HepG2 (cell line): ENCODE results near the gene PDE4C. TPM values are rescaled to one million over a fixed set of nuclear protein-coding genes. Genes with fewer than 3 reads are reported as not detected.
A peak's percentile ranks its signal among the peaks of the same experiment; 100 is the strongest.

ENCODE experiments used
- ATAC-seq: fragments of 200-7000 bp; cut with Tn5 transposase; 3 replicates; pipeline ENCODE4 v1.9.1; 2020; ENCODE audit warnings: mild to moderate bottlenecking, moderate library complexity
- BruUV-seq: library from RNA; stranded (reverse); fragments of 400-500 nt; replicated peaks from 2 replicates; lab custom pipeline; 2021; lab: Mats Ljungman, UMichigan
- CTCF ChIA-PET: fragments of 300-600 bp; formaldehyde crosslinking; extraction: SDS; loops from one replicate; lab custom pipeline; 2021; ENCODE audit warnings: low total read pairs, inconsistent platforms, low intra/inter-chr PET ratio; lab: Yijun Ruan, JAX
- POLR2A ChIA-PET: fragments of 350-600 bp; sonication (Branson Sonifier 250); formaldehyde crosslinking; loops from one replicate; lab custom pipeline; 2020; ENCODE audit warnings: antibody characterized with exemption, inconsistent platforms; lab: Yijun Ruan, JAX
- DNase-seq: peaks from one replicate; pipeline ENCODE4 v3.0.0-alpha.2; 2015; ENCODE audit warnings: low spot score
- FAIRE-seq: peaks from 3 replicates; lab custom pipeline; 2011; peaks lifted over from hg19 to GRCh38; lab: Jason Lieb, UNC
- H2AFZ ChIP-seq: one replicate; pipeline ENCODE4 v1.6.1; 2011; ENCODE audit warnings: low read length, inconsistent platforms
- H3K27ac ChIP-seq: fragments of 300-600 bp; 3 replicates; pipeline ENCODE4 v1.8.0; 2011; ENCODE audit warnings: mixed run types, mild to moderate bottlenecking, mixed read lengths, low read length, inconsistent platforms; ENCODE audit not compliant: insufficient read depth; ENCODE audit errors: extremely low read length
- H3K27me3 ChIP-seq, 2 experiments: fragments of 200-600 bp in 1 of 2; 2 replicates in 1 of 2; 3 replicates in 1 of 2; pipeline versions ENCODE4 v1.6.0 to v1.8.0; 2011; ENCODE audit warnings: low read length in 2 of 2, mild to moderate bottlenecking in 2 of 2, moderate library complexity in 2 of 2, inconsistent platforms in 1 of 2; ENCODE audit not compliant: insufficient read depth in 2 of 2, control insufficient read depth in 1 of 2
- H3K36me3 ChIP-seq, 2 experiments: fragments of 200-600 bp in 1 of 2; replicated peaks in 1 of 2; 2 replicates in 1 of 2; 3 replicates in 1 of 2; pipeline versions ENCODE4 v1.5.1 to v1.8.0; 2011; ENCODE audit warnings: low read length in 2 of 2, inconsistent platforms in 1 of 2; ENCODE audit not compliant: insufficient read depth in 2 of 2, control insufficient read depth in 1 of 2
- H3K4me1 ChIP-seq: 2 replicates; pipeline ENCODE4 v1.5.1; 2012; ENCODE audit warnings: low read length, inconsistent platforms; ENCODE audit not compliant: insufficient read depth
- H3K4me2 ChIP-seq: 2 replicates; pipeline ENCODE4 v1.6.0; 2011; ENCODE audit warnings: low read depth, low read length, inconsistent platforms
- H3K4me3 ChIP-seq, 3 experiments: fragments of 200-600 bp in 1 of 3; sonication (generic), shearing (Covaris generic) in 1 of 3; replicated peaks in 1 of 3; 2 replicates each; pipeline ENCODE4 v1.5.1; 2011 to 2016; ENCODE audit warnings: low read length in 3 of 3, inconsistent platforms in 2 of 3, low read depth in 2 of 3, mild to moderate bottlenecking in 2 of 3, control low read depth in 1 of 3, mixed read lengths in 1 of 3; ENCODE audit not compliant: insufficient read depth in 1 of 3
- H3K79me2 ChIP-seq: one replicate; pipeline ENCODE4 v1.6.1; 2011; ENCODE audit warnings: low read length, inconsistent platforms; ENCODE audit not compliant: insufficient read depth
- H3K9ac ChIP-seq: 2 replicates; pipeline ENCODE4 v1.6.0; 2011; ENCODE audit warnings: mild to moderate bottlenecking, low read depth, low read length, inconsistent platforms; ENCODE audit not compliant: insufficient read depth
- H3K9me3 ChIP-seq: 2 replicates; pipeline ENCODE4 v1.5.1; 2012; ENCODE audit warnings: mild to moderate bottlenecking, low read length
- H4K20me1 ChIP-seq: 2 replicates; pipeline ENCODE4 v1.6.0; 2011; ENCODE audit warnings: inconsistent platforms, mild to moderate bottlenecking, low read length, moderate library complexity; ENCODE audit not compliant: insufficient read depth
- AFF4 ChIP-seq: sonication (generic); formaldehyde crosslinking; IDR thresholded peaks from 2 replicates; pipeline ENCODE4 v1.4.0; 2020; ENCODE audit warnings: missing genetic modification reagents
- AGO2 ChIP-seq: fragments of 200-400 bp; formaldehyde crosslinking; optimal IDR thresholded peaks from 2 replicates; pipeline ENCODE3; 2017; ENCODE audit warnings: mild to moderate bottlenecking, low read depth, low read length, moderate library complexity
- CHD4 ChIP-seq: fragments of 200-600 bp; sonication (generic); IDR thresholded peaks from 2 replicates; pipeline ENCODE4 v1.7.0; 2017; ENCODE audit warnings: mild to moderate bottlenecking, low read length, borderline replicate concordance
- E2F1 ChIP-seq: sonication (generic); formaldehyde crosslinking; IDR thresholded peaks from 2 replicates; pipeline ENCODE4 v1.5.0; 2020; ENCODE audit warnings: missing genetic modification reagents
- FOSL2 ChIP-seq: sonication (generic); formaldehyde crosslinking; IDR thresholded peaks from 2 replicates; pipeline ENCODE4 v1.4.0; 2020; ENCODE audit warnings: missing genetic modification reagents
- FOXP1 ChIP-seq, 2 experiments: fragments of 450-650 bp in 1 of 2; IDR thresholded peaks; 2 replicates each; pipeline ENCODE4 v1.6.1; 2017 to 2018; ENCODE audit warnings: antibody characterized with exemption in 1 of 2
- GABPA ChIP-seq, 2 experiments: IDR thresholded peaks; 2 replicates each; pipeline ENCODE4 v1.6.1; 2011 to 2016; ENCODE audit warnings: low read depth in 2 of 2, low read length in 1 of 2, missing biosample characterization in 1 of 2, missing genetic modification characterization in 1 of 2
- HMGXB4 ChIP-seq, 2 experiments: sonication (generic) in 1 of 2; formaldehyde crosslinking in 1 of 2; IDR thresholded peaks; 2 replicates each; pipeline versions ENCODE4 v1.4.0 to v1.6.1; 2018 to 2020; ENCODE audit warnings: missing genetic modification reagents in 2 of 2, borderline replicate concordance in 1 of 2, low read depth in 1 of 2, mild to moderate bottlenecking in 1 of 2, missing biosample characterization in 1 of 2
- IRF1 ChIP-seq: sonication (generic); formaldehyde crosslinking; IDR thresholded peaks from 2 replicates; pipeline ENCODE4 v1.4.0; 2020; ENCODE audit warnings: low read depth, mild to moderate bottlenecking, missing genetic modification reagents
- KMT2B ChIP-seq: IDR thresholded peaks from 2 replicates; pipeline ENCODE4 v1.6.1; 2016; ENCODE audit warnings: missing genetic modification reagents, missing compliant biosample characterization
- RAD21 ChIP-seq: fragments of 450-650 bp; formaldehyde crosslinking; IDR thresholded peaks from 2 replicates; pipeline ENCODE4 v1.5.0; 2020; ENCODE audit warnings: mild to moderate bottlenecking
- SKI ChIP-seq: fragments of 450-650 bp; IDR thresholded peaks from one replicate; pipeline ENCODE4 v1.6.1; 2018; ENCODE audit warnings: mild to moderate bottlenecking; ENCODE audit not compliant: partially characterized antibody
- TOE1 ChIP-seq: sonication (generic); formaldehyde crosslinking; IDR thresholded peaks from 2 replicates; pipeline ENCODE4 v1.4.0; 2020; ENCODE audit warnings: mild to moderate bottlenecking, missing genetic modification reagents
- ZNF367 ChIP-seq: sonication (generic); formaldehyde crosslinking; IDR thresholded peaks from 2 replicates; pipeline ENCODE4 v1.4.0; 2020; ENCODE audit warnings: missing genetic modification reagents, borderline replicate concordance
- ZNF558 ChIP-seq: sonication (generic); formaldehyde crosslinking; IDR thresholded peaks from 2 replicates; pipeline ENCODE4 v1.9.0; 2022; ENCODE audit warnings: mild to moderate bottlenecking, missing genetic modification reagents, borderline replicate concordance
- WGBS: methylation state at CpG from one replicate; pipeline ENCODE4 v1.1.6; 2017; ENCODE audit warnings: low lambda C conversion rate; 5-methylcytosine and 5-hydroxymethylcytosine counted together
- in situ Hi-C: cut with HindIII; loops from 2 replicates; pipeline ENCODE4 v1.10.0; 2017; ENCODE audit warnings: low pct_unique_long_range_greater_than_20kb; ENCODE audit not compliant: extremely low pct_ligation_motif_present
- intact Hi-C: fragments of 100-400 bp; cut with micrococcal nuclease; formaldehyde crosslinking; loops from one replicate; pipeline ENCODE4 v1.10.0; 2022; ENCODE audit not compliant: unreplicated experiment
- polyA plus RNA-seq, 8 experiments: library from polyadenylated mRNA; depleted of rRNA in 3 of 8; stranded (reverse) in 7 of 8; unstranded in 1 of 8; fragments of >200 nt; fragmentation: Illumina TruSeq in 4 of 8; extraction: Trizol in 4 of 8; gene quantifications; 2 replicates each; pipeline versions ENCODE4 v1.2.1 to v1.2.3, GENCODE V29; 2011 to 2016; ENCODE audit warnings: low read depth in 4 of 8, missing spikeins in 1 of 8, mixed read lengths in 1 of 8; ENCODE audit not compliant: insufficient read depth in 1 of 8
- total RNA-seq, 5 experiments: library from RNA; depleted of rRNA; stranded (reverse); fragments of >200 nt; fragmentation: Illumina TruSeq; extraction: Trizol; gene quantifications; 2 replicates each; pipeline ENCODE4 v1.2.3, GENCODE V29; 2016; ENCODE audit warnings: low read depth in 1 of 5

Gene PDE4C
- total and polyA plus RNA-seq, 2 of the 13 experiments (the other 11 are each of a cell fraction or from before 2014, with no cell fraction given): 1.4 to 14.0 TPM

- FAIRE-seq (no peak), ATAC-seq (peak; percentile 79), DNase-seq (no peak)
- intact Hi-C loops: no loop called here
- Histone ChIP-seq H3K9me3 (no peaks in the 10 kb centered on the region), H3K4me1 (peaks cover 20% of the 10 kb centered on the region), H3K9ac (no peak overlapping the region), H3K27me3 (peaks cover 0 to 4% of the 10 kb centered on the region in 2 experiments; a peak in 2 of 5 replicates), H4K20me1 (no peaks in the 10 kb centered on the region; the same call in 1 of the 2 replicates), H3K36me3 (no peaks in the 10 kb centered on the region), H3K79me2 (no peaks in the 10 kb centered on the region), H3K4me3 (peak overlapping the region in 1 of 3 experiments; percentile 32; a peak in 1 of 6 replicates), H3K4me2 (peak overlapping the region; percentile 12; the same call in 1 of the 2 replicates), H3K27ac (no peak overlapping the region), H2AFZ (no peak overlapping the region)
- WGBS: 28% methylated on average over 10 of the region's 46 CpGs
- POLR2A ChIA-PET: interaction anchor here (0.6 to 1.3 kb wide), 3 partner anchors 9 to 49 kb away, joined by 3 to 5 read pairs (median 3); partner anchors contain the start of gene MPV17L2
- in situ Hi-C loops: no loop called here
- no TSS peak for BruUV-seq
- CTCF ChIA-PET: interaction anchor here (0.9 kb wide), 1 partner anchor 120 kb away, joined by 3 read pairs; no protein-coding TSS in a partner anchor
- TF ChIP-seq SKI (peak; percentile 13), IRF1 (no peak), TOE1 (CRISPR knock-in tag) (no peak), KMT2B (CRISPR knock-in tag) (no peak), ZNF558 (CRISPR knock-in tag) (no peak), E2F1 (CRISPR knock-in tag) (no peak), ZNF367 (no peak), FOXP1 (IDR thresholded peaks at IDR 0.05) (no peak), FOXP1 (CRISPR knock-in tag; IDR thresholded peaks at IDR 0.05) (no peak), RAD21 (CRISPR knock-in tag) (peak; percentile 53), CHD4 (peak; percentile 63; the same call in 1 of the 2 replicates), FOSL2 (CRISPR knock-in tag) (no peak), AFF4 (0 out of 2 replicates have a peak, but pooled peaks have one; percentile 9), GABPA (IDR thresholded peaks at IDR 0.05; ENCODE audit: low read depth, low read length) (no peak), GABPA (CRISPR knock-in tag; IDR thresholded peaks at IDR 0.05; ENCODE audit: low read depth) (no peak), HMGXB4 (CRISPR knock-in tag; IDR thresholded peaks at IDR 0.05; ENCODE audit: borderline replicate concordance in 1 of 2, low read depth in 1 of 2) (no peak), AGO2 (no peak)
These were observed 6.4 kb upstream of the PDE4C start for GRCh38 chr19:18232540-18233223.
